Activated T-helper 17 cell treated with anti-CD3 and anti-CD28 coated beads, Interleukin-2, amount 50 U/mL, for 72 hours (primary cell): Measurements from ENCODE around the gene IFT81. TPM values are rescaled to one million over a fixed set of nuclear protein-coding genes. Genes with fewer than 3 reads are reported as not detected.
A peak's percentile ranks its signal among the peaks of the same experiment; 100 is the strongest.
"Not testable (repeated sequence)": the region's sequence is repeated elsewhere in the genome, so short reads cannot be mapped to it uniquely, and the experiment has no call there.

Source experiments
- ATAC-seq: fragments of 150-1000 bp; cut with Tn5 transposase; replicated peaks from 2 replicates; pipeline ENCODE4 v1.10.0; 2021; ENCODE audit warnings: mild to moderate bottlenecking, moderate library complexity
- H3K27ac Mint-ChIP-seq: one replicate; pipeline ENCODE4 v1.8.0; 2022; ENCODE audit warnings: mixed read lengths
- H3K27me3 Mint-ChIP-seq: one replicate; pipeline ENCODE4 v1.8.0; 2022; ENCODE audit warnings: mixed read lengths
- H3K36me3 Mint-ChIP-seq: one replicate; pipeline ENCODE4 v1.8.0; 2022; ENCODE audit warnings: low read depth, mild to moderate bottlenecking, mixed read lengths
- H3K4me1 Mint-ChIP-seq: one replicate; pipeline ENCODE4 v1.8.0; 2022; ENCODE audit warnings: mixed read lengths
- H3K4me3 Mint-ChIP-seq: one replicate; pipeline ENCODE4 v1.8.0; 2022; ENCODE audit warnings: mild to moderate bottlenecking, mixed read lengths
- H3K9me3 Mint-ChIP-seq: one replicate; pipeline ENCODE4 v1.8.0; 2022; ENCODE audit warnings: mixed read lengths
- total RNA-seq, 2 donors: library from RNA; stranded (reverse); gene quantifications; one replicate each; pipeline ENCODE4 v1.2.3, GENCODE V29; 2022

The IFT81 gene
- total RNA-seq, 2 donors from 2014 or later: 2.4 to 3.4 TPM

DNA sequence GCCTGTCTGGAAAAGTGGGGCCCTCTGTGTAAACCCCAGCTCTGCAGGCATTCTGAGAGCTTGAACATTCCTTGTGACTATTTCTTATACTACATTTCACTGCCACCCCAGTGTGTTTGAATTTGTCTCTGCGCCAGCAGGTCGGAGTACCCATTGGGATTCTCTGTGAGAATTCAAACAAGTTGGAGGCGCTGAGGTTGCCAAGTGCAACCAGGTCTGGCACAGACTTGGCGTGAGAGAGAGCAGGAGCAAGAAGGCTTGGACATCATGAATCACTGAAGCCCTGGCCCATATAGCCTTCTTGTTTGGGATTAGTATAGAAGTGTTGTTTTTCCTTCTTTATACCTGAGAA is 123.9 kb downstream of the IFT81 start:
- H3K27me3 Mint-ChIP-seq: no peaks in the 10 kb centered on the region
- no peaks in the 10 kb centered on the region for H3K9me3 Mint-ChIP-seq
- no peak for ATAC-seq
- H3K4me3 Mint-ChIP-seq: no peak overlapping the region
- no peaks in the 10 kb centered on the region for H3K4me1 Mint-ChIP-seq
- no peaks in the 10 kb centered on the region for H3K36me3 Mint-ChIP-seq
- H3K27ac Mint-ChIP-seq: no peak overlapping the region

DNA sequence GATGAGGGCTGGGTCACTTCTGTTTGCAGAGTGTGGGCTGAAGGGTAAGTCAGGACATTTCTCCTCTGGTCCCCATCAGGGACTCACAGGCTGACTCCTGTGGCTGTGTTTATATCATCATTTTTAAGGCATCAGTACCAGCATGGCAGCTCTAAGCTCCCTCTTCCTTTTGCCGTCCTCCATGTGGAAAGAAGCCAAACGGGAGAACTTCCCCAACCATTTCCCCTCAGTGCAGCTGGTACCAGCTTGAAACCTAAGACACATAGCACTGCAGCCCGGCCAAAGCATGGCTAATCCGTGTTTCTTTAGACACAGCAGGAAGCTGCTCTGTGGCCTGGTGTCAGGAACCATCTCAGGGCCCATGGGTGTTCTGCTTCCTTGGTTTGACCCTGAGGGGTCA is 124.9 kb downstream of the IFT81 start:
- Mint-ChIP-seq H3K27ac (peak overlapping the region; percentile 41), H3K27me3 (no peaks in the 10 kb centered on the region), H3K4me3 (no peak overlapping the region), H3K4me1 (no peaks in the 10 kb centered on the region), H3K36me3 (no peaks in the 10 kb centered on the region), H3K9me3 (no peaks in the 10 kb centered on the region)
- no peak for ATAC-seq

GRCh38 chr12:110249716-110250225 is 125.6 kb downstream of the IFT81 start:
- Mint-ChIP-seq H3K4me3 (no peak overlapping the region), H3K4me1 (no peaks in the 10 kb centered on the region), H3K36me3 (no peaks in the 10 kb centered on the region), H3K27me3 (no peaks in the 10 kb centered on the region), H3K9me3 (no peaks in the 10 kb centered on the region), H3K27ac (no peak overlapping the region)
- no peak for ATAC-seq

GRCh38 chr12:110251381-110251780 is 127.2 kb downstream of the IFT81 start:
- Mint-ChIP-seq H3K27ac (no peak overlapping the region), H3K4me3 (no peak overlapping the region), H3K27me3 (no peaks in the 10 kb centered on the region), H3K9me3 (no peaks in the 10 kb centered on the region), H3K4me1 (no peaks in the 10 kb centered on the region), H3K36me3 (no peaks in the 10 kb centered on the region)
- ATAC-seq: no peak

GRCh38 chr12:110252716-110253115 is 128.6 kb downstream of the IFT81 start:
- Mint-ChIP-seq H3K27ac (no peak overlapping the region), H3K4me1 (no peaks in the 10 kb centered on the region), H3K36me3 (no peaks in the 10 kb centered on the region), H3K9me3 (no peaks in the 10 kb centered on the region), H3K27me3 (no peaks in the 10 kb centered on the region), H3K4me3 (no peak overlapping the region)
- no peak for ATAC-seq

DNA sequence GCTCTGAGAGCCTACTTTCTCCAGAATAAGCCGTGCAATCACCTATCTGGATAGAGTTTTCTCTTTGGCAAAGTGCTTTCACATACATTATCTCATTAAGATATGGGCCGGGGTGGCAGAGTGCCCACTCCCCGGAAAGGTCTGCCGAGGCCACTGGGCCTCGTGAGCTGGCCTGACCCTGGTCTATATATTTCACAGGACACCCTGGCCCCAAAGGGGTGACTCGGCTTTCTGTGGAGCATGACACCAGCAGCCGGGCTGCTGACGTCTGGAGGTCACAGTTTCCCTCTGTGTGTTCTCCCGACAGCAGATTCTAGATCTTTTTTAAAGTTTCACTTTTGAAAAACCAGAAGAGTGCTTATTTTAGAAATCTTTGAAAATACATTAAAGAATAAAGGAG is 129.0 kb downstream of the IFT81 start:
- Mint-ChIP-seq H3K4me3 (no peak overlapping the region), H3K27ac (no peak overlapping the region), H3K4me1 (no peaks in the 10 kb centered on the region), H3K36me3 (no peaks in the 10 kb centered on the region), H3K9me3 (no peaks in the 10 kb centered on the region), H3K27me3 (no peaks in the 10 kb centered on the region)
- no peak for ATAC-seq

GRCh38 chr12:110254971-110255540 is 130.9 kb downstream of the IFT81 start:
- no peaks in the 10 kb centered on the region for H3K27me3 Mint-ChIP-seq
- no peaks in the 10 kb centered on the region for H3K9me3 Mint-ChIP-seq
- no peak overlapping the region for H3K27ac Mint-ChIP-seq
- H3K4me3 Mint-ChIP-seq: no peak overlapping the region
- no peaks in the 10 kb centered on the region for H3K4me1 Mint-ChIP-seq
- ATAC-seq: no peak
- H3K36me3 Mint-ChIP-seq: no peaks in the 10 kb centered on the region

DNA sequence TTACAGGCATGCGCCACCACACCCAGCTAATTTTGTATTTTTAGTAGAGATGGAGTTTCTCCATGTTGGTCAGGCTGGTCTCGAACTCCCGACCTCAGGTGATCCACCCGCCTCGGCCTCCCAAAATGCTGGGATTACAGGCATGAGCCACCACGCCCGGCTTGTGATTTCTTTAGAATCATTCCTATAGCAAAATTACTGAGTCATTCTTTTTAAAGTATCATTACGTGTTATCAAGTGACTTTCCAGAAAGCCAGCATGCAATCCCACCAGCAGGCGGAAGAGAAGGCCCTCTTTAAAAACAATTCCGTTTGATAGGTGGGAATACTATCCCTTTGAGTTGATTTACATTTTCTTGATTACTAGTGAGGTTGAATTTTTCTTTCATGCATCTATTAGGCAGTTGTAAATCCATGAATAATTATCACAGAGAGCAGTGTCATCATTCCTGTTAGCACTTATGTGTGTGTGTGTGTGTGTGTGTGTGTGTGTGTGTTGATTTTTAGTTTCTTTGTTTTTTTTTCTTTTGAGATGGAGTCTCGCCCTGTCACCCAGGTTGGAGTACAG is 131.8 kb downstream of the IFT81 start:
- not testable (repeated sequence) for H3K9me3 Mint-ChIP-seq, ATAC-seq, H3K4me1 Mint-ChIP-seq, H3K27ac Mint-ChIP-seq, H3K27me3 Mint-ChIP-seq, H3K4me3 Mint-ChIP-seq, H3K36me3 Mint-ChIP-seq

- no peak for ATAC-seq
- no peak overlapping the region for H3K4me3 Mint-ChIP-seq
- no peaks in the 10 kb centered on the region for H3K4me1 Mint-ChIP-seq
- no peaks in the 10 kb centered on the region for H3K36me3 Mint-ChIP-seq
- H3K27me3 Mint-ChIP-seq: no peaks in the 10 kb centered on the region
- no peak overlapping the region for H3K27ac Mint-ChIP-seq
- H3K9me3 Mint-ChIP-seq: no peaks in the 10 kb centered on the region
Measured at GRCh38 chr12:110256780-110257431, 132.7 kb downstream of the IFT81 start.

- Mint-ChIP-seq H3K9me3 (no peaks in the 10 kb centered on the region), H3K4me1 (no peaks in the 10 kb centered on the region), H3K27ac (no peak overlapping the region), H3K36me3 (no peaks in the 10 kb centered on the region), H3K4me3 (no peak overlapping the region), H3K27me3 (no peaks in the 10 kb centered on the region)
- no peak for ATAC-seq
Measured at GRCh38 chr12:110258466-110258865, 134.3 kb downstream of the IFT81 start.

DNA sequence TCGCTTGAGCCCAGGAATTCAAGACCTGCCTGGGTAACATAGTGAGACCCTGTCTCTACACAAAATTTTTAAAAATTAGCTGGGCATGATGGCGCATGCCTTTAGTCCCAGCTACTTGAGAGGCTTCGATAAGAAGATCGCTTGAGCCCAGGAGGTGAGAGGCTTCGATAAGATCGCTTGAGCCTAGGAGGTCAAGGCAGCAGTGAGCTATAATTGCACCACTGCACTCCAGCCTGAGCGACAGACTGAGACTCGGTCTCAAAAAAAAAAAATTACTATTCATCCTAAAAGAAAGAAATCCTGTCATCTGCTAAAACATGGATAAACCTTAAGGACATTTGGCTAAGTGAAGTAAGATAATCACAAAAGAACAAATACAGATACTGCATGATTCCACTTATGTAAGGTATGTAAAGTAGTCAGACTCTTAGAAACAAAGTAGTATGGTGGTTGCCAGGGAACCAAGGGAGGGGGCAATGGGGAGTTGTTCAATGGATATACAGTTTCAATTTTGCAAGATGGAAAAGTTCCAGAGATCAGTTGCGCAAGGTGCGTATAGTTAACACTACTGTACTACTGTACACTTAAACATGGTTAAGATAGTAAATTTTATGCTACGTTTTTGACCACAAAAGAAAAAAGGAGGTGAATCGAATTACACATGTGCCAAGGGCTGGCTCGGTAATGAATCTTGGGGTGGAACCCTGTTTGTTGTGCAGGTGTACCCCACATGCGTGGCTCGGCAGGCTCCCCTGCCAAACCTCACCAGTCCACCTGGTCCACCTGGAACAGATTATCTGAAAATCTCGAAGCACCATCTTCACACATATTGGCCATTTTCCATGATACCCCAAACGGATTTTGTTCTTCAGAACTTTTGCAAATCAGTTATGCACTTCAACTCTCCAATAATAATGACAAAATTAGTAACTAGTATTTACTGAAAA is 138.6 kb downstream of the IFT81 start:
- no peaks in the 10 kb centered on the region for H3K9me3 Mint-ChIP-seq
- no peak for ATAC-seq
- H3K4me3 Mint-ChIP-seq: no peak overlapping the region
- no peaks in the 10 kb centered on the region for H3K36me3 Mint-ChIP-seq
- no peak overlapping the region for H3K27ac Mint-ChIP-seq
- H3K27me3 Mint-ChIP-seq: no peaks in the 10 kb centered on the region
- no peaks in the 10 kb centered on the region for H3K4me1 Mint-ChIP-seq

- Mint-ChIP-seq H3K9me3 (no peaks in the 10 kb centered on the region), H3K27me3 (peaks cover 3% of the 10 kb centered on the region), H3K4me3 (no peak overlapping the region), H3K4me1 (no peaks in the 10 kb centered on the region), H3K36me3 (no peaks in the 10 kb centered on the region), H3K27ac (no peak overlapping the region)
- ATAC-seq: no peak
Measured at GRCh38 chr12:110266381-110266960, 142.3 kb downstream of the IFT81 start.

- H3K4me3 Mint-ChIP-seq: no peak overlapping the region
- no peaks in the 10 kb centered on the region for H3K36me3 Mint-ChIP-seq
- peaks cover 3% of the 10 kb centered on the region for H3K27me3 Mint-ChIP-seq
- no peak overlapping the region for H3K27ac Mint-ChIP-seq
- no peak for ATAC-seq
- H3K9me3 Mint-ChIP-seq: no peaks in the 10 kb centered on the region
- no peaks in the 10 kb centered on the region for H3K4me1 Mint-ChIP-seq
Measured at GRCh38 chr12:110266980-110267620, 142.9 kb downstream of the IFT81 start.
